ENCODE results near the gene AKNAD1.

AKNAD1 gene

GRCh38 chr1:108862698-108863477 lies 6.0 kb upstream of the AKNAD1 start:
- Histone ChIP-seq H3F3A (ENCODE audit: control insufficient read depth, insufficient read depth) (no peaks in the 10 kb centered on the region), H3K4me3 (ENCODE audit: low read length) (no peak overlapping the region), H3K27me3 (ENCODE audit: control insufficient read depth, low read length) (peaks cover 7% of the 10 kb centered on the region), H3K79me2 (ENCODE audit: control insufficient read depth, low read length) (no peaks in the 10 kb centered on the region), H3K4me2 (ENCODE audit: low read length) (peak overlapping the region; percentile 28; the same call in 1 of the 2 replicates), H3K9me2 (replicated peaks; ENCODE audit: control insufficient read depth, low read length) (no peaks in the 10 kb centered on the region), H3K4me1 (ENCODE audit: control insufficient read depth, low read length) (peaks cover 8% of the 10 kb centered on the region), H3K9me3 (ENCODE audit: control insufficient read depth, insufficient read depth, low read length) (no peaks in the 10 kb centered on the region), H3K27ac (ENCODE audit: low read depth, low read length) (no peak overlapping the region), H3K36me3 (ENCODE audit: control insufficient read depth, low read length) (no peaks in the 10 kb centered on the region), H4K20me1 (ENCODE audit: control insufficient read depth, insufficient read depth, low read depth, low read length) (no peaks in the 10 kb centered on the region)
- no peak for TF ChIP-seq EZH2phosphoT487 (IDR thresholded peaks at IDR 0.05; ENCODE audit: borderline replicate concordance, low read length)
- TF ChIP-seq CTCF (IDR thresholded peaks at IDR 0.05; ENCODE audit: low read depth, low read length, poor library complexity, severe bottlenecking), result no peak

DNA sequence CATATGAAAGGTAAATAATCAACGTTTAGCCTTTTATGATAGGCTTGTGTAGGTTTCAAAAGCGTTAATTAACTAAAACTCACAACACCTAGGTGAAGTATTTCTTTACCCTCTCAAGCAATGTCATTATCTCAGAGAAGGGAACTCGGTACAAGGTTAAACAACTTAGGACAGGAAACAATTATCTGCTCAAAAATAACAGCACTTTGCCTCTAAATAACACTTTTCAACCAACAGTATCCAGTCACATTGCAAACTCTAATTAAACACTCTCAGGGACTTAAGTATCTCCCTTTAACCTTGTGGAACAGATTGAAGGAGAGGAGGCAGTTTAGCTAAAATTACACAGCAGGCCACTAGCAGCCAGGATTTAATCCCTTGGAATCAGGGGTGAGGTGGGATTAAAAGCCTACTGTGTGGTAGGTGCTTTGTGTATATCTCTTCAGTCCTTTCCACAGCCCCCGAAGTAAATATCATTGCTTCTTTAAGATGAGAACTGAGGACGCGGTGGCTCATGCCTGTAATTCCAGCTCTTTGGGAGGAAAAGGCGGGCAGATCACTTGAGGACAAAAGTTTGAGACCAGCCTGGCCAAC lies 5.2 kb upstream of the AKNAD1 start:
- H4K20me1 ChIP-seq (ENCODE audit: control insufficient read depth, insufficient read depth, low read depth, low read length), result no peaks in the 10 kb centered on the region
- H3K4me1 ChIP-seq (ENCODE audit: control insufficient read depth, low read length), result peaks cover 8% of the 10 kb centered on the region
- no peaks in the 10 kb centered on the region for H3K36me3 ChIP-seq (ENCODE audit: control insufficient read depth, low read length)
- H3K9me3 ChIP-seq (ENCODE audit: control insufficient read depth, insufficient read depth, low read length), result no peaks in the 10 kb centered on the region
- H3F3A ChIP-seq (ENCODE audit: control insufficient read depth, insufficient read depth), result no peaks in the 10 kb centered on the region
- H3K4me2 ChIP-seq (ENCODE audit: low read length), result no peak overlapping the region
- H3K27me3 ChIP-seq (ENCODE audit: control insufficient read depth, low read length), result peaks cover 14% of the 10 kb centered on the region
- no peaks in the 10 kb centered on the region for H3K79me2 ChIP-seq (ENCODE audit: control insufficient read depth, low read length)
- no peak overlapping the region for H3K27ac ChIP-seq (ENCODE audit: low read depth, low read length)
- no peaks in the 10 kb centered on the region for H3K9me2 ChIP-seq (replicated peaks; ENCODE audit: control insufficient read depth, low read length)
- TF ChIP-seq EZH2phosphoT487 (IDR thresholded peaks at IDR 0.05; ENCODE audit: borderline replicate concordance, low read length), result no peak
- H3K4me3 ChIP-seq (ENCODE audit: low read length), result no peak overlapping the region

DNA sequence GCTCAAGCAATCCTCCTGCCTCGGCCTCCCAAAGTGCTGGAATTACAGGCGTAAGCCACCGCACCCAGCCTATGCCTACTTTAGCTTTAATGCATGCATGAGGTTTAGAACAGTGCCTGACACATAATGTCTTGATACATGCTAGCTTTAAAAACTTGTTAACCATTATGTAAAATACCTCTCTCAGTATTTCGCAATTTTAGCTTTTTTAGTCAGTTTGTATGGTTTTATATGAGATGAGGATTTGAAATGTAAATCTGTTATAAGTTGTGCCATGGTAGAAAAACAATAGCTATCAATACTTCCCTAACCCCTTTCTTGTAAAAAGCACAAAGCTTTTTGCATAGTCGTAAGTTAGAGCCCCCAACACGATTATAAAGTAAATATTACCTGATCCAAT lies 4.7 kb upstream of the AKNAD1 start:
- H3K9me3 ChIP-seq (ENCODE audit: control insufficient read depth, insufficient read depth, low read length), result no peaks in the 10 kb centered on the region
- H3K4me1 ChIP-seq (ENCODE audit: control insufficient read depth, low read length), result peaks cover 8% of the 10 kb centered on the region
- no peaks in the 10 kb centered on the region for H3K36me3 ChIP-seq (ENCODE audit: control insufficient read depth, low read length)
- TF ChIP-seq EZH2phosphoT487 (IDR thresholded peaks at IDR 0.05; ENCODE audit: borderline replicate concordance, low read length) (no peak), CTCF (IDR thresholded peaks at IDR 0.05; ENCODE audit: low read depth, low read length, poor library complexity, severe bottlenecking) (no peak)
- H3K27ac ChIP-seq (ENCODE audit: low read depth, low read length), result no peak overlapping the region
- no peaks in the 10 kb centered on the region for H3K9me2 ChIP-seq (replicated peaks; ENCODE audit: control insufficient read depth, low read length)
- no peak overlapping the region for H3K4me3 ChIP-seq (ENCODE audit: low read length)
- H3K4me2 ChIP-seq (ENCODE audit: low read length), result no peak overlapping the region
- peaks cover 19% of the 10 kb centered on the region for H3K27me3 ChIP-seq (ENCODE audit: control insufficient read depth, low read length)
- no peaks in the 10 kb centered on the region for H4K20me1 ChIP-seq (ENCODE audit: control insufficient read depth, insufficient read depth, low read depth, low read length)
- H3F3A ChIP-seq (ENCODE audit: control insufficient read depth, insufficient read depth), result no peaks in the 10 kb centered on the region
- H3K79me2 ChIP-seq (ENCODE audit: control insufficient read depth, low read length), result no peaks in the 10 kb centered on the region

Measured in DOHH2 (cell line).